RWPE1 (cell line): ENCODE results near the gene GPRIN3.
A peak's percentile ranks its signal among the peaks of the same experiment; 100 is the strongest.

Source experiments
- CTCF ChIA-PET: fragments of 350-600 bp; sonication (Branson Sonifier 250); formaldehyde crosslinking; extraction: SDS; loops from one replicate; lab custom pipeline; 2021; lab: Yijun Ruan, JAX
- POLR2A ChIA-PET: fragments of 400-600 bp; formaldehyde crosslinking; extraction: SDS; loops from one replicate; lab custom pipeline; 2020; ENCODE audit warnings: antibody characterized with exemption; ENCODE audit not compliant: low non-redundant PET; lab: Yijun Ruan, JAX
- DNase-seq: peaks from one replicate; pipeline ENCODE4 v3.0.0; 2012; ENCODE audit warnings: low spot score
- H3K27ac ChIP-seq: fragments of 450-650 bp; 2 replicates; pipeline ENCODE4 v1.5.1; 2017
- CTCF ChIP-seq: fragments of 450-650 bp; conservative IDR thresholded peaks from 2 replicates; pipeline ENCODE4 v1.5.1; 2017; ENCODE audit warnings: low read depth, mild to moderate bottlenecking

The GPRIN3 gene

DNA sequence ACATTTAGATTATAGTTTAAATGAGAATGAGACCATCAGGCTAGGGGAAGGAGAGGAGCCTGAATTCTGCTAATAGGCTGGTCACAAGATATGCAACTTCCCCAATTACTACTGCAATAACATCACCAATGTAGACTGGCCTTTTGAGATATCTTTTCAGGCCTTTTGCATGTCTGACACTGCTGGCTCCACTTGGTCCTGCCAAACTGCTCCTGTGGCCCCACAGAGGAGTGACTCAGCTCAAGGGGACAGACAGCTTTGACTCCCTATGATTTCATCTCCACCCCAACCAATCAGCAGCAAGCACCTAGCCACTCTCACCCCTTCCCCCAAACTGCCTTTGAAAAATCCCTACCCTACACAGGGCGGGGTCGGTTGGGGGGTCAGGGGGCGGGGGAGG is 22.8 kb downstream of the GPRIN3 start:
- no peak overlapping the region for H3K27ac ChIP-seq
- no peak for TF ChIP-seq CTCF
- ChIA-PET POLR2A (no interaction called here), CTCF (no interaction called here)
- DNase-seq: no peak

GRCh38 chr4:89284020-89284424 is 23.6 kb downstream of the GPRIN3 start:
- CTCF ChIA-PET: no interaction called here
- DNase-seq: no peak
- POLR2A ChIA-PET: no interaction called here
- no peak for TF ChIP-seq CTCF
- H3K27ac ChIP-seq: no peak overlapping the region

- DNase-seq: peak; percentile 34
- CTCF ChIA-PET: no interaction called here
- TF ChIP-seq CTCF: no peak
- POLR2A ChIA-PET: interaction anchor here (0.6 kb wide), 1 partner anchor 347 kb away, joined by 3 read pairs; no protein-coding TSS in a partner anchor
- no peak overlapping the region for H3K27ac ChIP-seq
Observed at GRCh38 chr4:89283226-89284009, 24.2 kb downstream of the GPRIN3 start.

DNA sequence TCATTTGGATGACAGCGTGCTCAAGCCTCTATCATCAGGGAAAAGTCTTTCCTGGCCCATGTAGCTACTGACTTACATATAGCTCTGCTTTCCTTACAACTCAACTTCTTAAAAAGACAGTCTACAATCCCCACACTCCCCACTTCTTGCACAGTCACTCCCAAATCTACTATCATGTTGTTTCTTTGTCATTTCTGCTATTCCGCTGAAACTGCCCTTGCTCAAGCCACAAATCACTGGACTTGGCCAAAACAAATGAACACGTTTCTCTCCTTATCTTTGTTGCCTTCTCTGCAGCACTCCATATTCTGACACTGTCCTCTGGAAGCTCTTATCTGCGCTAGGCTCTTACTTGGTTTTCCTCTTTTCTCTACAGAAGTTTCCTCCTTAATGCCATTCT is 28.2 kb downstream of the GPRIN3 start:
- ChIA-PET CTCF (interaction anchor here (0.6 kb wide), 1 partner anchor 41 kb away, joined by 4 read pairs; no protein-coding TSS in a partner anchor), POLR2A (no interaction called here)
- no peak overlapping the region for H3K27ac ChIP-seq
- no peak for TF ChIP-seq CTCF
- no peak for DNase-seq

- no peak for DNase-seq
- CTCF ChIA-PET: no interaction called here
- no peak for TF ChIP-seq CTCF
- POLR2A ChIA-PET: no interaction called here
- H3K27ac ChIP-seq: no peak overlapping the region
Observed at GRCh38 chr4:89277412-89277811, 30.2 kb downstream of the GPRIN3 start.

DNA sequence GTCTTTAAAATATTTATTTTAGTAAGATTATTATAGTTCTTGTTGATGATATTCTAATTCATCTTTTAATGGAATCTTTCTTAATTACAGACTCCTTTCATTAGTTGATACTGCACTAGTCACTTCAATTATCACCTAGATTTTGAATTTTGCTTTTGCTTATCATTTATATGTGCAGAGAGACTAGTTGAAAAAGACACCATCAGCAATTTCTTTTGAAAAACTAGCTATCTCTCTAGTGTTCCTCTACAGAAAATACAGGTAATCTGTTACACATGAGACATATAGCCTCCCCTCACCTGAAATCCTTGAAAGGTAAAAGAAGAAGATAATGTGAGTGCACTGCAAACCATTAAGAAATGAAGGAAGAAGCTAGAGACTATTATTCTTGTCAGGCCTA is 31.3 kb downstream of the GPRIN3 start:
- CTCF ChIA-PET: interaction anchor here (0.5 kb wide), 1 partner anchor 750 kb away, joined by 3 read pairs; no protein-coding TSS in a partner anchor

More for the DNA sequence above, 31.3 kb downstream of the GPRIN3 start:
- no peak for TF ChIP-seq CTCF
- H3K27ac ChIP-seq: no peak overlapping the region
- no peak for DNase-seq
- POLR2A ChIA-PET: no interaction called here
